AG08396 (cell line): ENCODE measurements around the gene EPB41L1.

ENCODE experiments used
- DNase-seq: peaks from one replicate; pipeline ENCODE4 v3.0.0; 2012; ENCODE audit warnings: low spot score, mixed read lengths

The EPB41L1 gene

GRCh38 chr20:36225666-36226065 lies 71.1 kb downstream of the EPB41L1 start:
- DNase-seq, result no peak

GRCh38 chr20:36228770-36229169 lies 74.2 kb downstream of the EPB41L1 start:
- DNase-seq, result no peak

- DNase-seq, result no peak
Observed at GRCh38 chr20:36230019-36230418, 75.5 kb downstream of the EPB41L1 start.

GRCh38 chr20:36231331-36231730 lies 76.8 kb downstream of the EPB41L1 start:
- DNase-seq, result no peak

GRCh38 chr20:36234771-36235320 lies 80.3 kb downstream of the EPB41L1 start:
- DNase-seq, result no peak

- peak; percentile 87 for DNase-seq
Observed at GRCh38 chr20:36235892-36236785, 81.6 kb downstream of the EPB41L1 start, which contains the start of gene AAR2. AAR2 (plus strand) TSS chr20:36236478; CDS start chr20:36239869, 3,391 bp downstream.

- no peak for DNase-seq
Observed at GRCh38 chr20:36236786-36237121, 82.2 kb downstream of the EPB41L1 start.

GRCh38 chr20:36237477-36237876 lies 82.9 kb downstream of the EPB41L1 start:
- DNase-seq, result no peak

- no peak for DNase-seq
Observed at GRCh38 chr20:36238153-36238552, 83.6 kb downstream of the EPB41L1 start.

- no peak for DNase-seq
Observed at GRCh38 chr20:36238760-36239159, 84.2 kb downstream of the EPB41L1 start.

GRCh38 chr20:36240076-36240475 lies 85.5 kb downstream of the EPB41L1 start:
- DNase-seq, result no peak

- DNase-seq, result no peak
Observed at GRCh38 chr20:36241678-36242077, 87.1 kb downstream of the EPB41L1 start.

- DNase-seq, result no peak
Observed at GRCh38 chr20:36243726-36244125, 89.2 kb downstream of the EPB41L1 start.

- no peak for DNase-seq
Observed at GRCh38 chr20:36246401-36246800, 91.9 kb downstream of the EPB41L1 start.

- no peak for DNase-seq
Observed at GRCh38 chr20:36248836-36249235, 94.3 kb downstream of the EPB41L1 start.

GRCh38 chr20:36249450-36249849 lies 94.9 kb downstream of the EPB41L1 start:
- no peak for DNase-seq

- no peak for DNase-seq
Observed at GRCh38 chr20:36251426-36251825, 96.9 kb downstream of the EPB41L1 start.

- no peak for DNase-seq
Observed at GRCh38 chr20:36252511-36252910, 98.0 kb downstream of the EPB41L1 start.

- DNase-seq, result no peak
Observed at GRCh38 chr20:36253036-36253435, 98.5 kb downstream of the EPB41L1 start.

GRCh38 chr20:36254076-36254475 lies 99.5 kb downstream of the EPB41L1 start:
- no peak for DNase-seq

GRCh38 chr20:36255445-36255844 lies 100.9 kb downstream of the EPB41L1 start:
- DNase-seq, result no peak

GRCh38 chr20:36259177-36260061 lies 104.9 kb downstream of the EPB41L1 start:
- no peak for DNase-seq

GRCh38 chr20:36260316-36260715 lies 105.8 kb downstream of the EPB41L1 start:
- no peak for DNase-seq
